CD4-positive, alpha-beta T cell treated with Interleukin-1 beta for 1 hour (primary cell): ENCODE results near the gene PRR15.
A peak's percentile ranks its signal among the peaks of the same experiment; 100 is the strongest.
"Not testable (repeated sequence)": the region's sequence is repeated elsewhere in the genome, so short reads cannot be mapped to it uniquely, and the experiment has no call there.

ENCODE experiments used
- DNase-seq, 2 donors: peaks; one replicate each; pipeline ENCODE4 v3.0.0-alpha.2; 2020 to 2022

The PRR15 gene, protein sequence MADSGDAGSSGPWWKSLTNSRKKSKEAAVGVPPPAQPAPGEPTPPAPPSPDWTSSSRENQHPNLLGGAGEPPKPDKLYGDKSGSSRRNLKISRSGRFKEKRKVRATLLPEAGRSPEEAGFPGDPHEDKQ

GRCh38 chr7:29563590-29564495, at the start of gene PRR15:
TSS of gene PRR15 (plus strand) at chr7:29563835. CDS start at chr7:29566330, 2,495 bp downstream.
- no peak for DNase-seq

GRCh38 chr7:29516491-29516890, 47.1 kb upstream of the PRR15 start:
- DNase-seq: no peak

DNA sequence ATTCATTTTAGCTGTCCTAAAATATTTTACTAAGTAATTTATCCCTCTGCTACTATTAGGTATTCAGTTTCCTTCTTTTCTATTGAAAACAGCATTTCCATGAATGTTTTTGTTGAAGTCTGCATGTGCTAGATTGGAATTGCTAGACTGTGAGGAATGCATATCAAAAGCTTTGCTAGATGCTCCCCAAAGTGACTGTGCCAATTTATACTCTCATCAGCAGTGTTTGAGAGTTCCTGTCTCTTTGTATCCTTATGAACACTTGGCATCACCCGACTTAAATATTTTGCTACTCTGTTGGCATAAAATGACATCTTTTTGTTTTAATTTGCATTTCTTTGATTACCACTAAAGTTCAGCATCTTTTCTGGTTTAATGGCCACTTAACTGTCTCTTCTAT, 45.0 kb upstream of the PRR15 start:
- no peak for DNase-seq

GRCh38 chr7:29523728-29524127, 39.9 kb upstream of the PRR15 start:
- no peak for DNase-seq

- DNase-seq: no peak
Measured at GRCh38 chr7:29527505-29528108, 36.0 kb upstream of the PRR15 start.

DNA sequence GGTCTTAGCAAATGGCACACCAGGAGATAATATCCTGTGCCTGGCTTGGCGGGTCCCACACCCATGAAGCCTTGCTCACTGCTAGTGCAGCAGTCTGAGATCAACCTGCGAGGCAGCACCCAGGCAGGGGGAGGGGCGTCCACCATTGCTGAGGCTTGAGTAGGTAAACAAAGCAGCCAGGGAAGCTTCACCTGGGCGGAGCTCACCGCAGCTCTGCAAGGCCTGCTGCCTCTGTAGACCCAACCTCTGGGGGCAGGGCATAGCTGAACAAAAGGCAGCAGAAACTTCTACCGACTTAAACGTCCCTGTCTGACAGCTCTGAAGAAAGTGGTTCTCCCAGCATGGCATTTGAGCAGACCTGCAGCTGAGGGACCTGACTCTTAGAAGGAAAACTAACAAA, 35.1 kb upstream of the PRR15 start:
- not testable (repeated sequence) for DNase-seq

DNA sequence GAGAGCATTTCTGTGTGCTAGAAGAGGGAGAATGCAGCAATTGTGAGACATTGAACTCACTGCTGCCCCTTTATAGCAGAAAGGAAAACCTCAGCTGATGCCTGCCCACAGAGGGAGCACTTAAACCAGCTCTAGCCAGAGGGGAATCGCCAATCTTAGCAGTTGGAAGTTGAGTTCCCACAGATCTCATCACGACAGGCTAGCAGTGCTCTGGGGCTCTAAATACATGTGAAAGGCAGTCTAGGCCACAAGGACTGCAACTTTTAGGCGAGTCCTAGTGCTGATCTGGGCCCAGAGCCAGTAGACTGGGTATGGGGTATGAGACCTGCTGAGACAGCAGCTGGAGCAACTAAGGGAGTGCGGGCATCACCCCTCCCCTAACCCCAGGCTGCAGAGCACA, 25.2 kb upstream of the PRR15 start:
- no peak for DNase-seq

DNA sequence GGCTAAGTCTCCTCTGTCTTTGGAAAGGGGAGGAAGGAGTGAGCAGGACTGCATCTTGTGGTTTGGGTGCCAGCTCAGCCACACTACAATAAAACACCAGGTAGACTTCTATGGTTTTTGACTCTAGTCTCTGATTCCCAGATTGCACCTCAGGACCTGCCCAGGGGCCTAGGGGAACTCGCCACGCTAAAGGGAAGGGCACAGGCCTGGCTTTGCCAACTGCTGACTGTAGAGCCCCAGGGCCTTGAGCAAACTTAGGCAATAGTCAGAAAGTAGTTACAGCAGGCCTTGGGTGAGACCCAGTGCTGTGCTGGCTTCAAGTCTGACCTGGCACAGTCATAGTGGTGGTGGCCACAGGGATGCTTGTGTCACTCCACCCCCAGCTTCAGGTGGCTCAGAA, 24.2 kb upstream of the PRR15 start:
- no peak for DNase-seq

- DNase-seq: no peak
Measured at GRCh38 chr7:29547421-29547820, 16.2 kb upstream of the PRR15 start.

DNA sequence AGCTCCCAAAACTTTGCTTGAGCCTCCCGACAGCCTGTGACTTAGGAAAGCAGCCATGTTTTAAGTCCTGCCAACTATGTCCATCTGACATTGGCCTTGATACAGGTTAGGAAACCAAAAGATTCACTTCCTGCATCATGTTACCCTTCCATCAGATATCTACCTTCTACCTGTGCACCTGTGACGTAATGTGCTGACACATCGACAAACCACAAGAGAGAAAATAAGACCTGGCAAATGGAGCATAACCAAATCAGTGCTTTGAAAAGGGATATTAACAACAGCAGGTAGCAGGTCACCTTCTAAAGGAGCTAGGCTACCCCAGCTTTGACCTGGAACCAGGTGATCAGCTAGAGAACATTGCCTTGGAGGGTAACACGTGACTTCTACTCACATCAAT, 14.8 kb upstream of the PRR15 start:
- DNase-seq: no peak

GRCh38 chr7:29552392-29552791, 11.2 kb upstream of the PRR15 start:
- no peak for DNase-seq

DNA sequence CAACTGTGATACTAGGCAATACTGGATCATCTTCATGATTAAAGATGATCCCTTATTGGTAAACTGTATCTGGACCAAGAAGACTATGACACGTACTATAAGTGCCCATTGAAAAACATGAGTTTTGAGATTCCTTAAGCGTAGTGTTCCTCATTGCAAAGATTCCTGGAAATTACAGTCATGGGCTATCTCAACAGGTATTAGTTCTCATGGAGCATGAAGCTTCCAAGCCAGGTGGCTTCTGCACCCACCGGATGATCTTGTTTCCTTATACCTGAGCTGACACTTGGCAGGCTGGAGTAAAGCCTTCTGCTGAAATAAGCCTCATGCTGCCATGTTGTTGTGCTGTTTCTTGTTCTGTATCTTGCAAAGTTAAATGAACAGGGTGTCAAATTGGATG, 8.6 kb upstream of the PRR15 start:
- no peak for DNase-seq

DNA sequence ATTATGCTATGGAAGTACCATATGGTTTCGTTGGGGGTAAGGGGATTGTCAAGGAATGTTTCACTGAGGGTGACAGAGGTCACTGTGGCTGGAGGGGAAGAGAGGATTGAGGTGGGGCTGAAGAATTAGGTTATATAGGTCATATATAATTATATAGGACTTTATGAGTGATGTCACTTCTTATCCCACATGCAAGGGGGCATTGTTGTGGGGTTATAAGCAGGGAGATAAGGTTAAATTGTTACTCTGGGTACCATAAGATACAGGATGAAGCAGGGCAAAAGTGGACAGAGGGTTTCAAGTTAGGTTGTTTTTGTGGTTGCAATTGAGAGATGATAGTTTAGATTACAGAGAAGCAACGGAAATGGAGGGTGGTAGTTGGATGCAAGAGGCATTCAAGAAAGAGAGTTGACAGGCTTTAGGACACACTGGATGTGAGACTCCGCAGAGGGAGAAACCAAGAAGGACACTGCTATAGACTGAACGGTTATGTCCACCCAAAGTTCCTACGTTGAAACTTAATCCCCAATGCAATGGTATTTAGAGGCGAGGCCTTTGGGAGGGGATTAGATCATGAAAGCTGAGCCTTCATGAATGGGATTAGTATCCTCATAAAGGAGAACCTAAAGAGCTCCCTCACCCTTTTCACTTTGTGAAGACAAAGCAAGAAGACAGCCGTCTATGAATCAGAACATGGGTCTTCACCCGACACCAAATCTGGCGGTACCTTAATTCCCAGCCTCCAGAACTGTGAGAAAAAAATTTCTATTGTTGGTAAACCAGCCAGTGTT, 7.0 kb upstream of the PRR15 start:
- DNase-seq: no peak

GRCh38 chr7:29557954-29558353, 5.7 kb upstream of the PRR15 start:
- peak in 1 of 2 donors; percentile 13 for DNase-seq

DNA sequence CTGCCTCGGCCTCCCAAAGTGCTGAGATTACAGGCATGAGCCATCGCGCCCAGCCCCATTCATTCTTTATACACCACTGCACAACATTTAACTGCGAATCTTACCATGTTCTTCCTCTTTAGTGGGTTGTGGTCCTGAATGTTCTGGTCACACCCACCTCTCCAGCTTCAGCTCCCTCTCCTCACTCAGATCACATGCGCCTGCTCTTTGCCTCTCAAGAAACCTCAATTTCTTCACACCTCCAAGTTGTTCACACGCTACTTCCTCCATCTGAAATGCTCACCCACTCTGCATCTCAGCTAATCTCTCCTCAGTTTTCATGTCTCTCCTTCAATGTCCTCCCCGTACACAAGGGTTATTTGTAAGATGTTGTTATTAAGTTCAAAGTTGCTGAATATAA, 2.4 kb upstream of the PRR15 start:
- no peak for DNase-seq

DNA sequence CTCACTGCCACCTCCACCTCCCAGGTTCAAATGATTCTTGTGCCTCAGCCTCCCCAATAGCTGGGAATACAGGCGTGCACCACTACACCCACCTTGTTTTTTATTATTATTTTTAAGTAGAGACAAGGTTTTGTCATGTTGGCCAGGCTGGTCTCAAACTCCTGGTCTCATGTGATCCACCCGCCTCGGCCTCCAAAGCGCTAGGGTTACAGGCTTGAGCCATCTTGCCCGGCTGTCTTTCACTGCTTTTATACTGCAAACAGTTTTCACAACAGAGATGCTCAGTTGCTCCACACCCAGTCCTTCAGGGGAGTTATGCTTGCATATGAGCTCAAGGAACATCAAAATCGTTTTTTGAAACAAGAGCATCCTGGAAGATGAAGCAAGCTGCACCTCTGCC, 1.3 kb upstream of the PRR15 start:
- no peak for DNase-seq

- DNase-seq: no peak
Measured at GRCh38 chr7:29564496-29565223, 1.0 kb downstream of the PRR15 start.

- DNase-seq: no peak
Measured at GRCh38 chr7:29565224-29565630, 1.6 kb downstream of the PRR15 start.

GRCh38 chr7:29565634-29565981, 2.0 kb downstream of the PRR15 start:
- no peak for DNase-seq

GRCh38 chr7:29565982-29566746, 2.5 kb downstream of the PRR15 start:
- no peak for DNase-seq

DNA sequence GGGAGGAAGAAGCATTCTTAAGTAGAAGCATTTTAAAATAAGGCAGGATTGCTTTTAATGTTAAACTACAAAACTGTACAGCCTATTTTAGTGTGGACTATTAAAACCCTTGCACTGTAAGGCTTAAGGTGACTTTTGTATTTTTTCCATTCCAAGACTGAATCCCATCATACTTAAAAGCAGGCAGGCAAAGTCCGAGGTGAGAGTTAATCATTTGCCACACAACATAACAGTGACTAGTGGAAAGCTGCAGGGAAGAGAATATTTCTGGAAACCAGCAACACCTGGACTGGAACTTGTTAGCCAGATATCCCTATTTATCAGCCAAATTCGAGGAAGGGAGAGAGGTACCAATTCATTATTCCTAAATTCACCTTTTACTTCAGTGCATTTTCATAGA, 3.5 kb downstream of the PRR15 start:
- DNase-seq: no peak

- no peak for DNase-seq
Measured at GRCh38 chr7:29569648-29570047, 6.0 kb downstream of the PRR15 start.
